SU-DHL-6 (cell line): ENCODE data around the gene HOXA6.

Experiments used
- CTCF ChIP-seq: fragments of 200-600 bp; sonication (generic); IDR thresholded peaks from one replicate; pipeline ENCODE4 v1.5.1; 2017; ENCODE audit warnings: antibody characterized with exemption, mild to moderate bottlenecking, low read length, moderate library complexity; ENCODE audit not compliant: insufficient read depth, poor library complexity, severe bottlenecking
- EZH2phosphoT487 ChIP-seq: fragments of 200-600 bp; sonication (generic), shearing (Covaris generic); conservative IDR thresholded peaks from 2 replicates; pipeline ENCODE4 v1.6.1; 2018; ENCODE audit warnings: mild to moderate bottlenecking, antibody characterized with exemption, low read length, moderate library complexity, mixed read lengths

GRCh38 chr7:27113991-27114769 lies 33.4 kb downstream of the HOXA6 start:
- no peak for TF ChIP-seq CTCF
- TF ChIP-seq EZH2phosphoT487, result no peak
